H1 (cell line): ENCODE data around the gene ZNF106. TPM values are rescaled to one million over a fixed set of nuclear protein-coding genes. Genes with fewer than 3 reads are reported as not detected.

Experiments used
- CTCF ChIA-PET: fragments of 300-600 bp; sonication (Branson Sonifier 250); formaldehyde crosslinking; loops from one replicate; lab custom pipeline; 2021; ENCODE audit not compliant: partially characterized antibody; lab: Charles Lee
- POLR2A ChIA-PET: fragments of 300-600 bp; sonication (Branson Sonifier 250); formaldehyde crosslinking; loops from one replicate; lab custom pipeline; 2021; ENCODE audit warnings: inconsistent platforms; ENCODE audit not compliant: partially characterized antibody; lab: Charles Lee
- DNase-seq, 2 experiments: peaks; one replicate each; pipeline versions ENCODE4 v3.0.0 to v3.0.0-alpha.2; 2010 to 2022; ENCODE audit warnings: low spot score in 2 of 2, low read depth in 1 of 2, mixed read lengths in 1 of 2
- FAIRE-seq: peaks from 2 replicates; lab custom pipeline; 2011; peaks lifted over from hg19 to GRCh38; lab: Jason Lieb, UNC
- H2AFZ ChIP-seq: 2 replicates; pipeline ENCODE4 v1.8.1; 2012; ENCODE audit warnings: low read length, inconsistent platforms
- H2AK5ac ChIP-seq: 2 replicates; pipeline ENCODE4 v1.6.1; 2013; ENCODE audit warnings: low read depth, low read length
- H2BK120ac ChIP-seq: replicated peaks from 2 replicates; pipeline ENCODE3; 2013; ENCODE audit warnings: low read depth, low read length, inconsistent platforms
- H2BK12ac ChIP-seq: 2 replicates; pipeline ENCODE4 v1.6.1; 2013; ENCODE audit warnings: low read depth, low read length
- H2BK15ac ChIP-seq: 2 replicates; pipeline ENCODE4 v1.6.1; 2013; ENCODE audit warnings: low read length
- H2BK20ac ChIP-seq: 2 replicates; pipeline ENCODE4 v1.6.1; 2013; ENCODE audit warnings: low read length
- H2BK5ac ChIP-seq: 2 replicates; pipeline ENCODE4 v1.6.1; 2013; ENCODE audit warnings: low read depth, low read length
- H3K14ac ChIP-seq: 2 replicates; pipeline ENCODE4 v1.6.1; 2013; ENCODE audit warnings: inconsistent platforms; ENCODE audit not compliant: insufficient read length
- H3K18ac ChIP-seq: 2 replicates; pipeline ENCODE4 v1.6.1; 2013; ENCODE audit warnings: low read length; ENCODE audit errors: extremely low read depth
- H3K23ac ChIP-seq: 2 replicates; pipeline ENCODE4 v1.6.1; 2013; ENCODE audit warnings: inconsistent platforms; ENCODE audit not compliant: insufficient read length
- H3K23me2 ChIP-seq: 2 replicates; pipeline ENCODE4 v1.6.1; 2013; ENCODE audit warnings: low read depth, low read length
- H3K27ac ChIP-seq: 2 replicates; pipeline ENCODE4 v1.6.1; 2011; ENCODE audit warnings: low read depth, low read length, inconsistent platforms
- H3K27me3 ChIP-seq, 4 experiments: replicated peaks in 1 of 4; 1 replicate in 1 of 4; 2 replicates in 3 of 4; pipeline versions ENCODE4 v1.6.1 to v1.8.1; 2011 to 2013; ENCODE audit warnings: low read length in 3 of 4, mild to moderate bottlenecking in 3 of 4, inconsistent platforms in 2 of 4, mixed read lengths in 2 of 4, moderate library complexity in 1 of 4; ENCODE audit not compliant: control insufficient read depth in 3 of 4, insufficient read depth in 3 of 4; ENCODE audit errors: extremely low read depth in 1 of 4
- H3K36me3 ChIP-seq, 4 experiments: 2 replicates each; pipeline versions ENCODE4 v1.6.1 to v1.8.1; 2011 to 2013; ENCODE audit warnings: mild to moderate bottlenecking in 4 of 4, low read length in 3 of 4, moderate library complexity in 2 of 4, control low read depth in 1 of 4, inconsistent platforms in 1 of 4; ENCODE audit not compliant: insufficient read depth in 4 of 4, control insufficient read depth in 2 of 4
- H3K4ac ChIP-seq: replicated peaks from 2 replicates; pipeline ENCODE3; 2013; ENCODE audit warnings: low read length, low read depth, mixed read lengths, inconsistent platforms; ENCODE audit not compliant: insufficient read length
- H3K4me1 ChIP-seq, 4 experiments: replicated peaks in 1 of 4; 1 replicate in 1 of 4; 2 replicates in 3 of 4; pipeline versions ENCODE4 v1.6.1 to v1.8.1; 2011 to 2013; ENCODE audit warnings: low read length in 3 of 4, inconsistent platforms in 2 of 4, mixed read lengths in 1 of 4; ENCODE audit not compliant: insufficient read depth in 4 of 4, control insufficient read depth in 3 of 4
- H3K4me2 ChIP-seq, 2 experiments: 2 replicates each; pipeline versions ENCODE4 v1.6.1 to v1.8.1; 2011 to 2013; ENCODE audit warnings: low read depth in 2 of 2, low read length in 2 of 2, control low read depth in 1 of 2, inconsistent platforms in 1 of 2, mild to moderate bottlenecking in 1 of 2; ENCODE audit not compliant: insufficient read depth in 1 of 2
- H3K4me3 ChIP-seq, 4 experiments: fragments of 200-600, 300-600 bp in 1 of 4; sonication (generic), shearing (Covaris generic), sonication (Bioruptor Twin) in 1 of 4; 2 replicates each; pipeline versions ENCODE4 v1.5.1 to v1.8.1; 2011 to 2016; ENCODE audit warnings: low read length in 4 of 4, low read depth in 3 of 4, control low read depth in 2 of 4, inconsistent platforms in 2 of 4, mild to moderate bottlenecking in 2 of 4, mixed read lengths in 1 of 4, moderate library complexity in 1 of 4; ENCODE audit not compliant: insufficient read depth in 2 of 4; ENCODE audit errors: extremely low read depth in 1 of 4
- H3K56ac ChIP-seq: replicated peaks from 2 replicates; pipeline ENCODE3; 2013; ENCODE audit warnings: low read depth, mild to moderate bottlenecking, mixed read lengths, low read length, inconsistent platforms; ENCODE audit not compliant: insufficient read length
- H3K79me1 ChIP-seq: 2 replicates; pipeline ENCODE4 v1.6.1; 2013; ENCODE audit warnings: low read depth, low read length, control low read depth
- H3K79me2 ChIP-seq, 2 experiments: 2 replicates each; pipeline versions ENCODE4 v1.6.1 to v1.8.1; 2012 to 2013; ENCODE audit warnings: low read length in 2 of 2, mild to moderate bottlenecking in 2 of 2, inconsistent platforms in 1 of 2; ENCODE audit not compliant: insufficient read depth in 2 of 2, control insufficient read depth in 1 of 2
- H3K9ac ChIP-seq, 4 experiments: replicated peaks in 1 of 4; 1 replicate in 1 of 4; 2 replicates in 3 of 4; pipeline versions ENCODE4 v1.6.1 to v1.8.1; 2011 to 2013; ENCODE audit warnings: low read depth in 3 of 4, low read length in 3 of 4, control low read depth in 2 of 4, mild to moderate bottlenecking in 2 of 4, moderate library complexity in 2 of 4, inconsistent platforms in 1 of 4; ENCODE audit errors: extremely low read depth in 1 of 4
- H3K9me3 ChIP-seq, 2 experiments: 2 replicates each; pipeline versions ENCODE4 v1.6.1 to v1.8.1; 2012 to 2013; ENCODE audit warnings: mild to moderate bottlenecking in 2 of 2, moderate library complexity in 2 of 2, control low read depth in 1 of 2, inconsistent platforms in 1 of 2, low read depth in 1 of 2, low read length in 1 of 2, mixed read lengths in 1 of 2; ENCODE audit not compliant: insufficient read depth in 2 of 2
- H4K20me1 ChIP-seq, 2 experiments: replicated peaks in 1 of 2; 2 replicates each; pipeline versions ENCODE3 to v1.8.1; 2011 to 2013; ENCODE audit warnings: inconsistent platforms in 2 of 2, low read length in 2 of 2, mild to moderate bottlenecking in 1 of 2; ENCODE audit not compliant: insufficient read depth in 2 of 2, control insufficient read depth in 1 of 2
- H4K5ac ChIP-seq: 2 replicates; pipeline ENCODE4 v1.6.1; 2013; ENCODE audit warnings: low read length, low read depth, mixed read lengths, inconsistent platforms; ENCODE audit not compliant: insufficient read length
- H4K8ac ChIP-seq: 2 replicates; pipeline ENCODE4 v1.8.0; 2013; ENCODE audit warnings: mild to moderate bottlenecking, moderate library complexity, low read length, inconsistent platforms; ENCODE audit not compliant: insufficient read depth; ENCODE audit errors: extremely low read depth
- H4K91ac ChIP-seq: replicated peaks from 2 replicates; pipeline ENCODE3; 2013; ENCODE audit warnings: low read length, mixed read lengths, inconsistent platforms; ENCODE audit not compliant: insufficient read length
- ASH2L ChIP-seq: fragments of 200-600, 300-600 bp; sonication (generic); IDR thresholded peaks from one replicate; pipeline ENCODE4 v1.7.1; 2017; ENCODE audit warnings: low read length
- BACH1 ChIP-seq: IDR thresholded peaks from 2 replicates; pipeline ENCODE4 v1.6.1; 2012; ENCODE audit warnings: low read length, improper control_type of control experiment
- BCL11A ChIP-seq, 2 experiments: IDR thresholded peaks; one replicate each; pipeline ENCODE4 v1.6.1; 2011; ENCODE audit warnings: low read depth in 2 of 2, low read length in 2 of 2, mild to moderate bottlenecking in 2 of 2
- BRCA1 ChIP-seq: IDR thresholded peaks from 2 replicates; pipeline ENCODE4 v1.6.1; 2012; ENCODE audit warnings: low read depth, low read length, improper control_type of control experiment
- CBX8 ChIP-seq: fragments of 300-800, 300-1000 bp; sonication (generic); IDR thresholded peaks from 2 replicates; pipeline ENCODE4 v1.7.1; 2016; ENCODE audit warnings: low read depth, low read length, borderline replicate concordance
- CEBPB ChIP-seq: IDR thresholded peaks from 2 replicates; pipeline ENCODE4 v1.6.1; 2012; ENCODE audit warnings: low read depth, low read length
- CREB1 ChIP-seq: IDR thresholded peaks from 2 replicates; pipeline ENCODE4 v1.6.1; 2012; ENCODE audit warnings: inconsistent platforms
- HDAC2 ChIP-seq, 2 experiments: fragments of 300-600 bp in 1 of 2; sonication (generic) in 1 of 2; IDR thresholded peaks; 2 replicates each; pipeline ENCODE4 v1.6.1; 2011 to 2012; ENCODE audit warnings: low read depth in 2 of 2, low read length in 2 of 2, mild to moderate bottlenecking in 2 of 2, moderate library complexity in 2 of 2, borderline replicate concordance in 1 of 2, inconsistent platforms in 1 of 2
- JUND ChIP-seq: IDR thresholded peaks from 2 replicates; pipeline ENCODE4 v1.6.1; 2011; ENCODE audit warnings: mild to moderate bottlenecking, improper control_type of control experiment, low read length
- KDM4A ChIP-seq: IDR thresholded peaks from one replicate; pipeline ENCODE4 v1.7.1; 2012; ENCODE audit warnings: low read depth, mild to moderate bottlenecking, moderate library complexity, low read length, inconsistent platforms; ENCODE audit not compliant: severe bottlenecking
- POLR2AphosphoS5 ChIP-seq: IDR thresholded peaks from 2 replicates; pipeline ENCODE4 v1.6.1; 2011; ENCODE audit warnings: low read depth, low read length
- RFX5 ChIP-seq: IDR thresholded peaks from 2 replicates; pipeline ENCODE4 v1.6.1; 2011; ENCODE audit warnings: low read depth, low read length, improper control_type of control experiment, borderline replicate concordance
- RXRA ChIP-seq: IDR thresholded peaks from 2 replicates; pipeline ENCODE4 v1.6.1; 2011; ENCODE audit warnings: low read depth, mild to moderate bottlenecking, low read length, moderate library complexity; ENCODE audit not compliant: insufficient read depth
- SAP30 ChIP-seq: fragments of 300-600 bp; sonication (generic); IDR thresholded peaks from 2 replicates; pipeline ENCODE4 v1.7.1; 2012; ENCODE audit warnings: low read length, moderate library complexity, mild to moderate bottlenecking, inconsistent platforms; ENCODE audit not compliant: insufficient read depth, insufficient replicate concordance
- SIX5 ChIP-seq: IDR thresholded peaks from 2 replicates; pipeline ENCODE4 v1.6.1; 2011; ENCODE audit warnings: mild to moderate bottlenecking, low read depth, low read length
- TAF1 ChIP-seq: IDR thresholded peaks from 2 replicates; pipeline ENCODE4 v1.6.1; 2011; ENCODE audit warnings: mild to moderate bottlenecking, low read depth, low read length
- WGBS, 2 experiments: shearing (Covaris generic) in 1 of 2; methylation state at CpG; one replicate each; pipeline versions ENCODE4 v1.1.6 to v1.1.7; 2013 to 2015; ENCODE audit warnings: low lambda C conversion rate in 2 of 2, mixed read lengths in 2 of 2, inconsistent platforms in 1 of 2, low coverage in 1 of 2, missing lambda C conversion rate in 1 of 2; ENCODE audit not compliant: insufficient replicate concordance in 2 of 2, insufficient coverage in 1 of 2, insufficient read length in 1 of 2; ENCODE audit errors: extremely low coverage in 1 of 2, missing lambda C conversion rate in 1 of 2; 5-methylcytosine and 5-hydroxymethylcytosine counted together
- polyA plus RNA-seq, 7 experiments: library from polyadenylated mRNA; depleted of rRNA in 3 of 7; stranded (reverse) in 5 of 7; unstranded in 2 of 7; fragments of >200 nt in 5 of 7; fragments of 200-250 nt in 2 of 7; gene quantifications; 1 replicate in 5 of 7; 2 replicates in 1 of 7; 4 replicates in 1 of 7; pipeline versions ENCODE4 v1.2.1 to v1.2.3, GENCODE V29; 2011 to 2013; ENCODE audit warnings: missing spikeins in 2 of 7, mixed read lengths in 2 of 7
- total RNA-seq: library from RNA; stranded (reverse); fragmentation: NEBNext Ultra II Directional; extraction: Animal tissue kit (Norgen Biotek cat#: 25700); gene quantifications from 2 replicates; pipeline ENCODE4 v1.2.1, GENCODE V29; 2021

The ZNF106 gene
- total and polyA plus RNA-seq, 2 of the 8 experiments (the other 6 are each of a cell fraction or from before 2014, with no cell fraction given), result 18.2 to 62.0 TPM

GRCh38 chr15:42375941-42376340 is 115.0 kb downstream of the ZNF106 start:
- CTCF ChIA-PET, result interaction anchor here (0.6 to 2.6 kb wide), 6 partner anchors 9 to 54 kb away, joined by 3 to 17 read pairs (median 7); no protein-coding TSS in a partner anchor
- H3K23me2 ChIP-seq, result no peaks in the 10 kb centered on the region
- no peak overlapping the region for H2AFZ ChIP-seq
- no peak overlapping the region for H4K5ac ChIP-seq
- H4K8ac ChIP-seq, result no peak overlapping the region
- no peak overlapping the region for H3K23ac ChIP-seq
- peaks cover 0 to 4% (median 0%) of the 10 kb centered on the region in 4 experiments; a peak in 1 of 7 replicates for H3K27me3 ChIP-seq
- no peak overlapping the region for H2AK5ac ChIP-seq
- DNase-seq (no peak), FAIRE-seq (no peak)
- no peak overlapping the region for H2BK20ac ChIP-seq
- WGBS, 2 experiments, result 90% methylated on average over 4 of the region's 4 CpGs; no CpG with 5 or more reads in 1 of the 2 experiments
- POLR2A ChIA-PET, result no interaction called here
- H3K18ac ChIP-seq, result no peak overlapping the region
- no peak overlapping the region for H3K56ac ChIP-seq
- no peaks in the 10 kb centered on the region for H4K20me1 ChIP-seq
- no peak overlapping the region for H3K9ac ChIP-seq
- no peak overlapping the region for H3K4me2 ChIP-seq
- H2BK15ac ChIP-seq, result no peak overlapping the region
- H3K9me3 ChIP-seq, result peaks cover 9 to 16% of the 10 kb centered on the region in 2 experiments; a peak in 3 of 4 replicates
- H4K91ac ChIP-seq, result no peak overlapping the region
- no peak overlapping the region for H3K14ac ChIP-seq
- TF ChIP-seq CREB1 (no peak), BCL11A (IDR thresholded peaks at IDR 0.05; ENCODE audit: low read depth in 2 of 2, low read length in 2 of 2) (no peak), CEBPB (no peak), POLR2AphosphoS5 (no peak), RXRA (no peak), HDAC2 (IDR thresholded peaks at IDR 0.05; ENCODE audit: borderline replicate concordance in 1 of 2, low read depth in 2 of 2, low read length in 2 of 2) (no peak), JUND (no peak), CBX8 (no peak), SAP30 (no peak), BRCA1 (no peak), ASH2L (no peak), KDM4A (no peak), TAF1 (no peak), RFX5 (no peak), SIX5 (no peak), BACH1 (no peak)
- H3K4me3 ChIP-seq, result no peak overlapping the region
- no peaks in the 10 kb centered on the region for H3K4me1 ChIP-seq
- no peak overlapping the region for H2BK120ac ChIP-seq
- H3K36me3 ChIP-seq, result no peaks in the 10 kb centered on the region
- no peak overlapping the region for H2BK5ac ChIP-seq
- no peaks in the 10 kb centered on the region for H3K79me2 ChIP-seq
- H3K4ac ChIP-seq, result no peak overlapping the region
- H2BK12ac ChIP-seq, result no peak overlapping the region
- H3K27ac ChIP-seq, result no peak overlapping the region
- H3K79me1 ChIP-seq, result no peaks in the 10 kb centered on the region
